OCI-LY3 (cell line): Measurements from ENCODE around the gene PGAM5.

Experiments
- CTCF ChIP-seq: fragments of 200-600, 300-600 bp; sonication (generic); IDR thresholded peaks from 2 replicates; pipeline ENCODE4 v1.5.1; 2014; ENCODE audit warnings: antibody characterized with exemption, low read length, low read depth
- EZH2phosphoT487 ChIP-seq: fragments of 200-600 bp; shearing (Covaris generic); IDR thresholded peaks from 2 replicates; pipeline ENCODE4 v1.6.1; 2018; ENCODE audit warnings: antibody characterized with exemption, mixed run types, low read depth

GRCh38 chr12:132747896-132748295 is 37.3 kb downstream of the PGAM5 start:
- no peak for TF ChIP-seq CTCF
- TF ChIP-seq EZH2phosphoT487, result no peak
